CD14-positive monocyte (primary cell): ENCODE measurements around the gene POMC. TPM values are rescaled to one million over a fixed set of nuclear protein-coding genes. Genes with fewer than 3 reads are reported as not detected.
A peak's percentile ranks its signal among the peaks of the same experiment; 100 is the strongest.

Experiments used
- DNase-seq, 3 donors: peaks; one replicate each; pipeline ENCODE4 v3.0.0-alpha.2; 2011 to 2022
- H2AFZ ChIP-seq: 2 replicates; pipeline ENCODE4 v1.6.0; 2012; ENCODE audit warnings: mild to moderate bottlenecking, low read depth, low read length, inconsistent platforms; ENCODE audit not compliant: insufficient read depth, poor library complexity, severe bottlenecking
- H3K27ac ChIP-seq, 2 donors: 1 replicate in 1 of 2; 2 replicates in 1 of 2; pipeline ENCODE4 v1.5.1; 2012 to 2013; ENCODE audit warnings: low read length in 2 of 2, control low read depth in 1 of 2, inconsistent platforms in 1 of 2, low read depth in 1 of 2, mild to moderate bottlenecking in 1 of 2
- H3K27me3 ChIP-seq, 2 donors: one replicate each; pipeline versions ENCODE4 v1.6.0 to v1.6.1; 2011 to 2013; ENCODE audit warnings: low read length in 2 of 2; ENCODE audit not compliant: control insufficient read depth in 2 of 2, insufficient read depth in 2 of 2
- H3K36me3 ChIP-seq, 2 donors: replicated peaks in 1 of 2; 1 replicate in 1 of 2; 2 replicates in 1 of 2; pipeline versions ENCODE4 v1.5.1 to v1.6.1; 2012 to 2013; ENCODE audit warnings: low read length in 2 of 2, control low read depth in 1 of 2, inconsistent platforms in 1 of 2, mild to moderate bottlenecking in 1 of 2; ENCODE audit not compliant: insufficient read depth in 2 of 2, control insufficient read depth in 1 of 2
- H3K4me1 ChIP-seq, 2 donors: 1 replicate in 1 of 2; 2 replicates in 1 of 2; pipeline versions ENCODE4 v1.5.1 to v1.6.1; 2012 to 2013; ENCODE audit warnings: low read length in 2 of 2, control low read depth in 1 of 2, inconsistent platforms in 1 of 2, mild to moderate bottlenecking in 1 of 2, moderate library complexity in 1 of 2; ENCODE audit not compliant: insufficient read depth in 2 of 2, control insufficient read depth in 1 of 2
- H3K4me2 ChIP-seq: replicated peaks from 2 replicates; pipeline ENCODE3; 2012; ENCODE audit warnings: low read length, moderate library complexity, mild to moderate bottlenecking; ENCODE audit not compliant: poor library complexity, severe bottlenecking; ENCODE audit errors: extremely low read depth
- H3K4me3 ChIP-seq, 3 experiments: fragments of 200-600 bp in 1 of 3; sonication (generic) in 1 of 3; replicated peaks in 1 of 3; 1 replicate in 2 of 3; 2 replicates in 1 of 3; pipeline ENCODE4 v1.5.1; 2011 to 2013; ENCODE audit warnings: low read length in 3 of 3, mild to moderate bottlenecking in 3 of 3, control low read depth in 2 of 3, low read depth in 2 of 3, inconsistent platforms in 1 of 3, moderate library complexity in 1 of 3
- H3K79me2 ChIP-seq: 2 replicates; pipeline ENCODE4 v1.6.0; 2012; ENCODE audit warnings: mild to moderate bottlenecking, control low read depth, inconsistent platforms, low read length, moderate library complexity; ENCODE audit not compliant: insufficient read depth
- H3K9ac ChIP-seq: 2 replicates; pipeline ENCODE4 v1.6.0; 2017; ENCODE audit warnings: low read length, mild to moderate bottlenecking; ENCODE audit not compliant: insufficient read depth, poor library complexity, severe bottlenecking
- H3K9me3 ChIP-seq, 2 donors: replicated peaks in 1 of 2; 1 replicate in 1 of 2; 2 replicates in 1 of 2; pipeline versions ENCODE4 v1.5.1 to v1.6.1; 2012 to 2013; ENCODE audit warnings: low read length in 2 of 2, control low read depth in 1 of 2; ENCODE audit not compliant: control insufficient read depth in 1 of 2, insufficient read depth in 1 of 2
- H4K20me1 ChIP-seq: 2 replicates; pipeline ENCODE4 v1.6.0; 2012; ENCODE audit warnings: mild to moderate bottlenecking, low read length, control low read depth, moderate library complexity; ENCODE audit not compliant: insufficient read depth
- H3K27ac Mint-ChIP-seq, 7 donors: one replicate each; pipeline ENCODE4 v1.8.0; 2020; ENCODE audit warnings: mild to moderate bottlenecking in 7 of 7, mixed read lengths in 7 of 7, moderate library complexity in 6 of 7, inconsistent platforms in 2 of 7
- H3K27me3 Mint-ChIP-seq, 3 donors: one replicate each; pipeline ENCODE4 v1.8.0; 2021 to 2022; ENCODE audit warnings: low read depth in 3 of 3, mild to moderate bottlenecking in 3 of 3, mixed read lengths in 3 of 3, moderate library complexity in 3 of 3, inconsistent platforms in 1 of 3
- H3K36me3 Mint-ChIP-seq, 2 donors: one replicate each; pipeline ENCODE4 v1.8.0; 2020; ENCODE audit warnings: mixed read lengths in 2 of 2, inconsistent platforms in 1 of 2, mild to moderate bottlenecking in 1 of 2
- H3K4me1 Mint-ChIP-seq: one replicate; pipeline ENCODE4 v1.8.0; 2020; ENCODE audit warnings: mild to moderate bottlenecking, mixed read lengths
- H3K4me3 Mint-ChIP-seq, 2 donors: one replicate each; pipeline ENCODE4 v1.8.0; 2020; ENCODE audit warnings: mild to moderate bottlenecking in 2 of 2, mixed read lengths in 2 of 2, moderate library complexity in 1 of 2
- H3K9me3 Mint-ChIP-seq, 7 donors: one replicate each; pipeline ENCODE4 v1.8.0; 2020 to 2022; ENCODE audit warnings: mixed read lengths in 7 of 7, mild to moderate bottlenecking in 6 of 7, moderate library complexity in 6 of 7, inconsistent platforms in 2 of 7
- CTCF ChIP-seq: fragments of 200-600 bp; IDR thresholded peaks from one replicate; pipeline ENCODE4 v1.8.0; 2022; ENCODE audit warnings: antibody characterized with exemption, mild to moderate bottlenecking
- WGBS: methylation state at CpG from one replicate; pipeline ENCODE4 v1.1.5; 2013; ENCODE audit warnings: missing lambda C conversion rate; ENCODE audit not compliant: insufficient coverage; 5-methylcytosine and 5-hydroxymethylcytosine counted together
- intact Hi-C, 2 donors: fragments of 100-400 bp; cut with micrococcal nuclease; formaldehyde crosslinking; loops; one replicate each; pipeline versions ENCODE4 v1.15.0 to v1.15.1; 2023
- polyA plus RNA-seq, 3 donors: library from polyadenylated mRNA; depleted of rRNA in 1 of 3; unstranded in 2 of 3; stranded (reverse) in 1 of 3; fragments of 300-500 nt in 2 of 3; fragments of >200 nt in 1 of 3; fragmentation: Illumina TruSeq in 2 of 3; gene quantifications; 1 replicate in 2 of 3; 2 replicates in 1 of 3; pipeline ENCODE4 v1.2.3, GENCODE V29; 2012 to 2021

The POMC gene
- polyA plus RNA-seq, 3 donors, result 3.5 to 4.7 (median 4.6) TPM

- 40% methylated on average over 1 of the region's 2 CpGs for WGBS
- no peak overlapping the region for H3K9ac ChIP-seq
- no peak overlapping the region for H3K27ac ChIP-seq
- H3K27me3 ChIP-seq, result peaks cover 48 to 84% of the 10 kb centered on the region in 2 donors
- H3K4me1 ChIP-seq, result peaks cover 10 to 12% of the 10 kb centered on the region in 2 donors
- Mint-ChIP-seq H3K27ac (no peak overlapping the region), H3K4me3 (peak overlapping the region; percentile 60 to 83), H3K27me3 (peaks cover 68 to 88% (median 78%) of the 10 kb centered on the region in 3 donors), H3K4me1 (peaks cover 34% of the 10 kb centered on the region), H3K36me3 (peaks cover 0 to 8% of the 10 kb centered on the region in 2 donors), H3K9me3 (peaks cover 0 to 26% (median 10%) of the 10 kb centered on the region in 7 donors)
- DNase-seq, result no peak
- H3K4me2 ChIP-seq, result peak overlapping the region; percentile 69
- intact Hi-C loops, result no loop called here
- H3K79me2 ChIP-seq, result no peaks in the 10 kb centered on the region
- H3K36me3 ChIP-seq, result no peaks in the 10 kb centered on the region
- H2AFZ ChIP-seq, result no peak overlapping the region
- no peak for TF ChIP-seq CTCF
- no peaks in the 10 kb centered on the region for H4K20me1 ChIP-seq
- H3K4me3 ChIP-seq, result no peak overlapping the region
- peaks cover 0 to 25% of the 10 kb centered on the region in 2 donors for H3K9me3 ChIP-seq
Observed at GRCh38 chr2:25169073-25169470, 692 bp upstream of the POMC start.

GRCh38 chr2:25165992-25166875 lies 2.1 kb downstream of the POMC start:
- H3K36me3 ChIP-seq, result no peaks in the 10 kb centered on the region
- DNase-seq, result peak in 1 of 3 donors; percentile 15

More at GRCh38 chr2:25165992-25166875, 2.1 kb downstream of the POMC start:
- Mint-ChIP-seq H3K9me3 (peaks cover 5 to 38% (median 19%) of the 10 kb centered on the region in 7 donors), H3K27ac (no peak overlapping the region), H3K36me3 (peaks cover 0 to 11% of the 10 kb centered on the region in 2 donors), H3K4me3 (peak overlapping the region in 1 of 2 donors; percentile 83), H3K4me1 (peaks cover 27% of the 10 kb centered on the region), H3K27me3 (peaks cover 62 to 83% (median 70%) of the 10 kb centered on the region in 3 donors)
- H3K27ac ChIP-seq, result no peak overlapping the region
- H3K9ac ChIP-seq, result no peak overlapping the region
- H3K4me3 ChIP-seq, result no peak overlapping the region
- WGBS, result 13% methylated on average over 7 of the region's 10 CpGs
- H4K20me1 ChIP-seq, result no peaks in the 10 kb centered on the region
- no peak for TF ChIP-seq CTCF
- no peak overlapping the region for H2AFZ ChIP-seq
- H3K9me3 ChIP-seq, result peaks cover 5 to 25% of the 10 kb centered on the region in 2 donors
- H3K4me1 ChIP-seq, result peaks cover 10 to 20% of the 10 kb centered on the region in 2 donors
- no peak overlapping the region for H3K4me2 ChIP-seq
- H3K27me3 ChIP-seq, result peaks cover 46 to 85% of the 10 kb centered on the region in 2 donors
- intact Hi-C loops, result no loop called here
- no peaks in the 10 kb centered on the region for H3K79me2 ChIP-seq
